ENCODE data around the gene PALM2AKAP2.

PALM2AKAP2 gene

DNA sequence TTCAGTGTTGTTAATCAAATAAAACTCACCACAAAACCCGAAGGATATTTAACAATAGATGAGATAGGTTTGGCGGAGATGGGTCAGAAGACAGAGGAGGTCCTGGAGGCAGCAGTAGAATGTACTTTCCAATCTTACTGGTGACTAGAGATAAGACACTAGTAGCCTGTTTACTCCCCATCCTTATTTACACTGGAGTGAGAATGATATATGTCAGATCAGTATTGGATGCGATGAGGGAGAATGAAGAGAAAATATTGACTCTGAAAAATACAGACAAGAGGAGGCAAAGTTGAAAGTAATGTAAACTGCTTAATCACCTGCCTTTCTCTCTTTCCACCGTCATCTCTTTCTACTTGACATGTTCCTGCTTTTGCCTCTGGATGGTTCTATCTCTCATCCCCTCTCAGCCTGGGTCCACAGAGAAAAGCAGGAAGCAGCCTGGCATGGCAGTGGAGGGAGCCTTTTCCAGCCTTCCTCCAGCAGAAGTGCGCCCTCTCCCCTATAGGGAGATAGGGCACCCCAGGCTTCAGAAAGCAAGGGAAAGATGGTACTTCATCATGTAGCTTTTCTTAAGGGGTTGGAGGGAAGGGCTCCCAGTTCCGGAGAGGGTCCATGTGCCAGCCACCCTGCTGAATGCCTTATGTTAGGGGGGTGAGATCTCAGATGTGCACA lies 11.1 kb downstream of the PALM2AKAP2 start:
- TF ChIP-seq, protein P1, sequence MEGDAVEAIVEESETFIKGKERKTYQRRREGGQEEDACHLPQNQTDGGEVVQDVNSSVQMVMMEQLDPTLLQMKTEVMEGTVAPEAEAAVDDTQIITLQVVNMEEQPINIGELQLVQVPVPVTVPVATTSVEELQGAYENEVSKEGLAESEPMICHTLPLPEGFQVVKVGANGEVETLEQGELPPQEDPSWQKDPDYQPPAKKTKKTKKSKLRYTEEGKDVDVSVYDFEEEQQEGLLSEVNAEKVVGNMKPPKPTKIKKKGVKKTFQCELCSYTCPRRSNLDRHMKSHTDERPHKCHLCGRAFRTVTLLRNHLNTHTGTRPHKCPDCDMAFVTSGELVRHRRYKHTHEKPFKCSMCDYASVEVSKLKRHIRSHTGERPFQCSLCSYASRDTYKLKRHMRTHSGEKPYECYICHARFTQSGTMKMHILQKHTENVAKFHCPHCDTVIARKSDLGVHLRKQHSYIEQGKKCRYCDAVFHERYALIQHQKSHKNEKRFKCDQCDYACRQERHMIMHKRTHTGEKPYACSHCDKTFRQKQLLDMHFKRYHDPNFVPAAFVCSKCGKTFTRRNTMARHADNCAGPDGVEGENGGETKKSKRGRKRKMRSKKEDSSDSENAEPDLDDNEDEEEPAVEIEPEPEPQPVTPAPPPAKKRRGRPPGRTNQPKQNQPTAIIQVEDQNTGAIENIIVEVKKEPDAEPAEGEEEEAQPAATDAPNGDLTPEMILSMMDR (IDR thresholded peaks at IDR 0.05; ENCODE audit: borderline replicate concordance, control extremely low read depth, extremely low read depth, insufficient read depth, missing control alignments) = no peak
- in situ Hi-C loops (cut with MboI; ENCODE audit: low sequenced_read_pairs, unreplicated experiment) = no loop called here
- no peak for DNase-seq (ENCODE audit: low spot score)

DNA sequence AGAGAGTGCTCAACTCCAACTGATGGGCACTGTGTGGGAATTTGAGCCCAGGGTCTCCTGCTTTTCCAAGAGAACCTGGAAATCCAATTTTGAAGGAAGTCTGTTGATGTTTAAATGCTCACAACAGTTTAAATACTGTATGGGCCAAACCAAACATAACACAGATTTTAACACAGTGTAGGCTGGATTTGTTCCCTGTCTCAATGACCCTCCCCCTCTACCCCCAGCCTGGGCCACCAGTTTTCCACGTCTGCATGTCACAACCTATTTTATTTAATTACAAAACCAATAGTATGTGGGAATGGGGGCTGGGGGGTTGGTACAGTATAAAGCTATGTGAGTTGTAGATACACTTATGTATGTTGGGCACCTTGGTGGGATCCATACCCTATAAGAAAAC lies 11.7 kb downstream of the PALM2AKAP2 start:
- in situ Hi-C loops (cut with MboI; ENCODE audit: low sequenced_read_pairs, unreplicated experiment) = no loop called here
- no peak for DNase-seq (ENCODE audit: low spot score)
- TF ChIP-seq, protein P1 (IDR thresholded peaks at IDR 0.05; ENCODE audit: borderline replicate concordance, control extremely low read depth, extremely low read depth, insufficient read depth, missing control alignments) = no peak

DNA sequence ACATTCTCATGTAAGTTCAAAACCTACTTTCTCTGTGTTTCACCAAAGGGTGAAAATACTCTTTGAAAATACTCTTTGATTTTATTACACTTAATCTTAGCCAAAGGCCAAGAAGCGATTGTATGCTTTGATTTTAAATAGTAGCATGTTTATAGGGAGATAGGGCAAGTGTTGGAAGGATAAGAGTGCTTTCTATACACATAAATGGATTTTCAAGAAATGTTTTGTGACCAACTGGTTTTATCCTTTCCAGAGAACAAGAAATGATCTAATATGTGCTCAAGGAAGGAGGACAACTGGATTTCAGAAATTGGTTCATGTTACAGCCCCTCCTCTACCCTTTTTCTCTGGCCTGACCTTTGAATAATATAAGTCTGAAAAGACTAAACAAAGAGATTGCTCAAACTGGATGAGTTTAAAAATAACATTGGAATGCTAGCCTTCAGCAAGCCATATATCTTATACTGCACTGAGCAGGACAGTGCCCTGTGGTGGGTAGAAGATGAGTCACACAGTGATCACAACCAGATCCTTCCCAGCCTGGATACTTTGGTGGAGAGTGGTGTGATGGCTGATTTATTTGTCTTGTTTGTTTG lies 13.1 kb downstream of the PALM2AKAP2 start:
- DNase-seq (ENCODE audit: low spot score) = no peak
- in situ Hi-C loops (cut with MboI; ENCODE audit: low sequenced_read_pairs, unreplicated experiment) = no loop called here
- TF ChIP-seq, protein P1 (IDR thresholded peaks at IDR 0.05; ENCODE audit: borderline replicate concordance, control extremely low read depth, extremely low read depth, insufficient read depth, missing control alignments) = no peak

DNA sequence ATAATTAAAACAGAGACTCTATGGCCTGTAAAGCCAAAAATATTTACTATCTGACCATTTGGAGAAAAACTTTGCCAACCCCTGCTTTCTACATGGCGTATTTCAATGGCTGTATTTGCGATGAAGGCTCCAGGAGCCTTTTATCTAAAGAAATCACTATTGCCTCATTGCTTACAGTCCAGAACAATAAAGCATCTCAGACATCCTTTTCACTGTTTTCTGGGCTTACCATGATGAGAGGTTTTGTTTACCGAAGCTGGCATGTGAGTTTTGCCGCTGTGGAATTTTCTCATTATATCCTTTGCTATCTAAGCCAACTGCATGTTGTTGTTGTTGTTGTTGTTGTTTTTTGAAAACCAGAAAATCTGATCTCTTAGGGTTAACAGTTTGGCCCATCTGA lies 13.9 kb downstream of the PALM2AKAP2 start:
- DNase-seq (ENCODE audit: low spot score) = no peak
- in situ Hi-C loops (cut with MboI; ENCODE audit: low sequenced_read_pairs, unreplicated experiment) = no loop called here
- TF ChIP-seq, protein P1 (IDR thresholded peaks at IDR 0.05; ENCODE audit: borderline replicate concordance, control extremely low read depth, extremely low read depth, insufficient read depth, missing control alignments) = no peak

DNA sequence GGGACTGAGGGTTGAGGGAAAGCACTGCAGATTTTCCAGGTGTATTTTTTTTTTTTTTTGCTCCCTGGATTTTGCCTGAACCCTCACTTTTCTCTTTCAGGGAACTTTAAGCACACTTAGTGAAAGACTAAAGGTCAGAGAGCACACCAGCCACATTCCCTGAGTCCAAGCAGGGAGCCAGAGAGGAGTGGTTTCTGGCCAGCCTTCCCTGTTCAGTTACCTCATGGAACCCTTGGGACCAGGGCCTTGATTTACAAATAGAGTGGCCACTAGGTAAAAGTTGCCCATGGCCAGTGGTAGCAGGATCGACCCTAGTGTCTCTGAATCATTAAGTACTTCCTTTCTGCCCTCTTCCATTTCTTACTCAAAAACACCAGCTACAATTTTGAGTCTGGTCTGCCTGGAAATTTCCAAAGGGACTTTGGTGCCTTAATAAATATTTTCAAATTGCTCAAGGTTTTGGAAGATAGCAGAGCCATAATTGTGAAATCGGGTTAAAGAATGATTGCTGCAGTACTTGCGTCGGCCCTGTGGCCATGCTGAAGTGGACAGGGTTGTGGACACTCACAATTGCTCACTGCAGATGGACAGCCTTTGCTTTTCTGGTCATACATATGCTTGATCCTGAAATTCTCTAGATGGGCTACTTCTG lies 14.5 kb downstream of the PALM2AKAP2 start:
- in situ Hi-C loops (cut with MboI; ENCODE audit: low sequenced_read_pairs, unreplicated experiment) = no loop called here
- no peak for DNase-seq (ENCODE audit: low spot score)
- TF ChIP-seq, protein P1 (IDR thresholded peaks at IDR 0.05; ENCODE audit: borderline replicate concordance, control extremely low read depth, extremely low read depth, insufficient read depth, missing control alignments) = no peak

DNA sequence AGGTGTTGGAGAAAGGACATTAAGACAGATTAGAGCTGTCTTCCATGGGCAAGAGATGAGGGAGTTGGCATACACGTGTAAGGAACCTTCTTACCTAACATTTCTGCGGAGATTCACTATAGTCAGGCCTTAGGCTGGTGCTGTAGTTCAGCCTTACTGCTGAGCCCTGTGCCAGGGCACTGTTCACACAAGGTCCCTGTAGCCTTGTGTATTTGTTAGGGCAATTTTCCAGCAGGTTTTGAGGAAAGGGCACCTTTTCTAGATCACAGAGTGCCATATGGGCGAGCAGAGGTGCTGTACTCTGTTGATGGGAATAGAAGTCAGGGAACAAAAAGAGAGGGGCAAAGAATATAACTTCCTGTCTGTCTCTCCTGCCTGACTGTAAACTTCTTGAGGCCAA lies 15.6 kb downstream of the PALM2AKAP2 start:
- in situ Hi-C loops (cut with MboI; ENCODE audit: low sequenced_read_pairs, unreplicated experiment) = no loop called here
- no peak for DNase-seq (ENCODE audit: low spot score)
- TF ChIP-seq, protein P1 (IDR thresholded peaks at IDR 0.05; ENCODE audit: borderline replicate concordance, control extremely low read depth, extremely low read depth, insufficient read depth, missing control alignments) = no peak

Data from GM13976 (cell line).